K562 (cell line): ENCODE measurements around the gene ANAPC2. TPM values are rescaled to one million over a fixed set of nuclear protein-coding genes. Genes with fewer than 3 reads are reported as not detected.

Experiments used
- ATAC-seq: fragments of 200-7000 bp; cut with Tn5 transposase; 3 replicates; pipeline ENCODE4 v1.9.1; 2020; ENCODE audit warnings: moderate library complexity
- BruUV-seq: library from RNA; stranded (reverse); fragments of 400-500 nt; replicated peaks from 2 replicates; lab custom pipeline; 2021; lab: Mats Ljungman, UMichigan
- CTCF ChIA-PET: fragments of 300-600 bp; formaldehyde crosslinking; extraction: SDS; loops from one replicate; lab custom pipeline; 2021; ENCODE audit warnings: low intra/inter-chr PET ratio; lab: Yijun Ruan, JAX
- POLR2A ChIA-PET: fragments of 300-600, 350-650 bp; sonication (Branson Sonifier 250); formaldehyde crosslinking; extraction: SDS; loops from one replicate; lab custom pipeline; 2021; ENCODE audit warnings: antibody characterized with exemption, inconsistent platforms; lab: Yijun Ruan, JAX
- DNase-seq, 4 experiments: peaks; one replicate each; pipeline versions ENCODE4 v3.0.0 to v3.0.0-alpha.2; 2011 to 2018; ENCODE audit warnings: low spot score in 3 of 4, mixed read lengths in 3 of 4; ENCODE audit errors: extremely low read depth in 1 of 4
- FAIRE-seq: peaks from 2 replicates; lab custom pipeline; 2011; peaks lifted over from hg19 to GRCh38; lab: Jason Lieb, UNC
- H2AFZ ChIP-seq: 2 replicates; pipeline ENCODE4 v1.6.0; 2011; ENCODE audit warnings: low read depth, low read length, control low read depth, inconsistent platforms
- H3K27ac ChIP-seq: fragments of 200-600 bp; 3 replicates; pipeline ENCODE4 v1.8.0; 2011; ENCODE audit warnings: low read depth, mild to moderate bottlenecking, control low read depth, inconsistent platforms, low read length, moderate library complexity, mixed read lengths; ENCODE audit errors: extremely low read depth
- H3K27me3 ChIP-seq, 2 experiments: fragments of 300-600 bp in 1 of 2; 2 replicates in 1 of 2; 3 replicates in 1 of 2; pipeline versions ENCODE4 v1.6.0 to v1.8.0; 2011; ENCODE audit warnings: inconsistent platforms in 2 of 2, low read length in 2 of 2, mild to moderate bottlenecking in 1 of 2, mixed read lengths in 1 of 2, moderate library complexity in 1 of 2; ENCODE audit not compliant: control insufficient read depth in 2 of 2, insufficient read depth in 2 of 2
- H3K36me3 ChIP-seq: fragments of 300-600 bp; 3 replicates; pipeline ENCODE4 v1.8.0; 2011; ENCODE audit warnings: mild to moderate bottlenecking, low read length, inconsistent platforms; ENCODE audit not compliant: control insufficient read depth, insufficient read depth
- H3K4me1 ChIP-seq, 2 experiments: fragments of 200-600 bp in 1 of 2; replicated peaks in 1 of 2; 2 replicates in 1 of 2; 3 replicates in 1 of 2; pipeline versions ENCODE4 v1.5.1 to v1.8.0; 2011; ENCODE audit warnings: inconsistent platforms in 2 of 2, low read length in 2 of 2, mild to moderate bottlenecking in 1 of 2, mixed read lengths in 1 of 2, moderate library complexity in 1 of 2; ENCODE audit not compliant: control insufficient read depth in 2 of 2, insufficient read depth in 2 of 2
- H3K4me2 ChIP-seq: 2 replicates; pipeline ENCODE4 v1.6.1; 2011; ENCODE audit warnings: low read length, control low read depth, inconsistent platforms, mixed read lengths; ENCODE audit not compliant: insufficient read depth
- H3K4me3 ChIP-seq: fragments of 200-600 bp; sonication (generic), shearing (Covaris generic); 2 replicates; pipeline ENCODE4 v1.5.1; 2016; ENCODE audit warnings: control low read depth, inconsistent platforms
- H3K79me2 ChIP-seq: fragments of 200-600 bp; 3 replicates; pipeline ENCODE4 v1.8.0; 2011; ENCODE audit warnings: low read length, inconsistent platforms; ENCODE audit not compliant: control insufficient read depth, insufficient read depth
- H3K9ac ChIP-seq, 2 experiments: 2 replicates each; pipeline versions ENCODE4 v1.6.0 to v1.6.1; 2011; ENCODE audit warnings: low read depth in 2 of 2, low read length in 2 of 2, control low read depth in 1 of 2, inconsistent platforms in 1 of 2, mild to moderate bottlenecking in 1 of 2, mixed read lengths in 1 of 2; ENCODE audit not compliant: insufficient read depth in 1 of 2
- H3K9me1 ChIP-seq: one replicate; pipeline ENCODE4 v1.6.0; 2011; ENCODE audit warnings: inconsistent platforms, mild to moderate bottlenecking, low read length, moderate library complexity; ENCODE audit not compliant: control insufficient read depth, insufficient read depth
- H3K9me3 ChIP-seq: replicated peaks from 2 replicates; pipeline ENCODE4 v1.5.1; 2011; ENCODE audit warnings: low read depth, low read length, inconsistent platforms; ENCODE audit not compliant: control insufficient read depth, insufficient read depth
- H4K20me1 ChIP-seq: replicated peaks from 2 replicates; pipeline ENCODE4 v1.6.1; 2011; ENCODE audit warnings: low read length, inconsistent platforms, mixed read lengths; ENCODE audit not compliant: control insufficient read depth, insufficient read depth
- CBFA2T2 ChIP-seq: fragments of 450-650 bp; conservative IDR thresholded peaks from 2 replicates; pipeline ENCODE4 v1.6.1; 2017; ENCODE audit warnings: mild to moderate bottlenecking
- CBFA2T3 ChIP-seq: fragments of 450-650 bp; IDR thresholded peaks from 2 replicates; pipeline ENCODE4 v1.6.1; 2017
- ELF2 ChIP-seq: fragments of 250-450 bp; sonication (Bioruptor Pico); IDR thresholded peaks from 2 replicates; pipeline ENCODE4 v1.5.0; 2021; ENCODE audit warnings: mild to moderate bottlenecking
- HDGF ChIP-seq: fragments of 450-650 bp; IDR thresholded peaks from 2 replicates; pipeline ENCODE4 v1.6.1; 2016
- LCOR ChIP-seq: sonication (generic); formaldehyde crosslinking; IDR thresholded peaks from 2 replicates; pipeline ENCODE4 v1.8.0; 2022; ENCODE audit warnings: mild to moderate bottlenecking, missing genetic modification reagents
- PTRF ChIP-seq: fragments of 450-650 bp; IDR thresholded peaks from 2 replicates; pipeline ENCODE4 v1.6.1; 2016; ENCODE audit warnings: mild to moderate bottlenecking, missing genetic modification characterization, missing compliant biosample characterization
- SMAD2 ChIP-seq: fragments of 150-350 bp; IDR thresholded peaks from 2 replicates; pipeline ENCODE4 v1.6.1; 2014; ENCODE audit warnings: low read depth, mild to moderate bottlenecking, low read length
- TAL1 ChIP-seq: fragments of 450-650 bp; IDR thresholded peaks from 2 replicates; pipeline ENCODE4 v1.6.1; 2016; ENCODE audit warnings: mild to moderate bottlenecking
- TEAD4 ChIP-seq, 2 experiments: sonication (generic) in 1 of 2; formaldehyde crosslinking in 1 of 2; IDR thresholded peaks; 2 replicates each; pipeline versions ENCODE4 v1.6.1 to v1.8.0; 2012 to 2022; ENCODE audit warnings: borderline replicate concordance in 1 of 2, inconsistent platforms in 1 of 2, low read length in 1 of 2, mild to moderate bottlenecking in 1 of 2, missing genetic modification reagents in 1 of 2
- TRIM28 ChIP-seq: fragments of 450-650 bp; IDR thresholded peaks from 2 replicates; pipeline ENCODE4 v1.6.1; 2017
- XRCC5 ChIP-seq: fragments of 200-400 bp; formaldehyde crosslinking; IDR thresholded peaks from 2 replicates; pipeline ENCODE4 v1.6.1; 2017; ENCODE audit warnings: low read depth, mild to moderate bottlenecking, low read length
- ZNF445 ChIP-seq: fragments of 250-450 bp; sonication (Bioruptor Pico); IDR thresholded peaks from 2 replicates; pipeline ENCODE4 v1.4.0; 2020; ENCODE audit warnings: low read depth, mild to moderate bottlenecking, moderate library complexity
- WGBS: fragments of 100-300 bp; shearing (Covaris generic); methylation state at CpG from one replicate; pipeline ENCODE4 v1.1.6; 2016; ENCODE audit warnings: low coverage, mixed read lengths; ENCODE audit not compliant: insufficient coverage; ENCODE audit errors: missing lambda C conversion rate; 5-methylcytosine and 5-hydroxymethylcytosine counted together
- in situ Hi-C: fragments of 300-500 bp; cut with MboI; formaldehyde crosslinking; loops from 4 replicates; pipeline ENCODE4 v1.15.0; 2018; ENCODE audit warnings: inconsistent platforms, mixed read lengths
- intact Hi-C: fragments of 100-400 bp; cut with micrococcal nuclease; formaldehyde crosslinking; loops from 2 replicates; pipeline ENCODE4 v1.14.2; 2022
- polyA plus RNA-seq, 8 experiments: library from polyadenylated mRNA; depleted of rRNA in 4 of 8; stranded (reverse) in 5 of 8; unstranded in 3 of 8; fragments of >200 nt; fragmentation: Nextera tagmentation in 2 of 8; fragmentation: Illumina TruSeq in 1 of 8; extraction: Ambion mirVana in 2 of 8; extraction: Trizol in 1 of 8; gene quantifications; 2 replicates each; pipeline versions ENCODE4 v1.2.1 to v1.2.3, GENCODE V29; 2011 to 2014; ENCODE audit warnings: inconsistent platforms in 1 of 8, missing spikeins in 1 of 8
- total RNA-seq, 7 experiments: library from RNA; depleted of rRNA in 6 of 7; stranded (reverse); fragments of >200 nt in 6 of 7; fragmentation: Illumina TruSeq in 2 of 7; extraction: Trizol in 2 of 7; gene quantifications; 2 replicates each; pipeline versions ENCODE4 v1.2.1 to v1.2.3, GENCODE V29; 2011 to 2021; ENCODE audit warnings: low replicate concordance in 1 of 7
- TF ChIP-seq, protein P1 (sequence below): sonication (generic); formaldehyde crosslinking; IDR thresholded peaks from 2 replicates; pipeline ENCODE4 v1.8.0; 2022; ENCODE audit warnings: missing genetic modification reagents, mild to moderate bottlenecking, moderate library complexity, borderline replicate concordance

The ANAPC2 gene
- total and polyA plus RNA-seq, 9 of the 15 experiments (the other 6 are each of a cell fraction or from before 2014, with no cell fraction given) = 0.11 to 56.5 (median 17.1) TPM; not detected in 1

DNA sequence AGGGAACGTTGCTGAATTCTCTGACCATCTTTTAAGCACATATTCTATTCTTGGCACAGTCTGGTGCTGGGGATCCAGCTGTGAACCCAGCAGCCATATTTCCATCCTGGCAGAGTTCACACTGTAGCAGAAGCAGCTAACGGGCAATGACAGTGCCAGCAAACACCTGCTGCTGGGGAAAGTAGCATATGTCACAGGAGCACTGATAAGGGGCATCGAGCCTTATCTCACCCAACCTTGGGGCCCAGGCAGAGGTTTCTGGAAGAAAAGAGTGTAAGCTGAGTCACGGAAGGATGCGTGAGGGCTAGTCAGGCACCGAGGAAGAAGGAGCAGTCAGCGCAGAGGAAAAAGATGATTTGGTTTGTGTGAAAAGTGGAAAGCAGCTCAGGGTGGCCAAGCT is 18.2 kb upstream of the ANAPC2 start:
- DNase-seq (peak in 2 of 4 experiments; percentile 38 to 49), FAIRE-seq (no peak), ATAC-seq (no peak)
- H4K20me1 ChIP-seq = peaks cover 3% of the 10 kb centered on the region
- ChIA-PET POLR2A (interaction anchor here (0.5 to 1.3 kb wide), 4 partner anchors 9 to 101 kb away, joined by 3 to 5 read pairs (median 4); no protein-coding TSS in a partner anchor), CTCF (no interaction called here)
- no peaks in the 10 kb centered on the region for H3K9me3 ChIP-seq
- peak overlapping the region; percentile 88 for H3K27ac ChIP-seq
- peaks cover 25 to 52% of the 10 kb centered on the region in 2 experiments for H3K4me1 ChIP-seq
- peaks cover 3% of the 10 kb centered on the region for H3K9me1 ChIP-seq
- in situ Hi-C loops = no loop called here
- peak overlapping the region; percentile 92 to 98 for H3K9ac ChIP-seq
- no TSS peak for BruUV-seq
- no peak overlapping the region for H2AFZ ChIP-seq
- H3K4me2 ChIP-seq = peak overlapping the region; percentile 95
- H3K36me3 ChIP-seq = peaks cover 46% of the 10 kb centered on the region; the same call in 2 of the 3 replicates
- H3K79me2 ChIP-seq = peaks cover 52% of the 10 kb centered on the region
- 18% methylated on average over 6 of the region's 7 CpGs for WGBS
- H3K4me3 ChIP-seq = peak overlapping the region; percentile 99
- H3K27me3 ChIP-seq = no peaks in the 10 kb centered on the region
- intact Hi-C loops = no loop called here
- TF ChIP-seq TEAD4 (IDR thresholded peaks at IDR 0.05; ENCODE audit: low read length) (peak; percentile 47), TEAD4 (CRISPR knock-in tag; IDR thresholded peaks at IDR 0.05; ENCODE audit: borderline replicate concordance) (no peak), CBFA2T3 (peak; percentile 72), LCOR (CRISPR knock-in tag) (no peak), ZNF445 (CRISPR knock-in tag) (no peak), HDGF (no peak), CBFA2T2 (peak; percentile 44), PTRF (tag) (no peak), XRCC5 (no peak), SMAD2 (no peak), TAL1 (peak; percentile 27; the same call in 1 of the 2 replicates), ELF2 (CRISPR knock-in tag) (no peak), TRIM28 (no peak)
- TF ChIP-seq, protein P1, sequence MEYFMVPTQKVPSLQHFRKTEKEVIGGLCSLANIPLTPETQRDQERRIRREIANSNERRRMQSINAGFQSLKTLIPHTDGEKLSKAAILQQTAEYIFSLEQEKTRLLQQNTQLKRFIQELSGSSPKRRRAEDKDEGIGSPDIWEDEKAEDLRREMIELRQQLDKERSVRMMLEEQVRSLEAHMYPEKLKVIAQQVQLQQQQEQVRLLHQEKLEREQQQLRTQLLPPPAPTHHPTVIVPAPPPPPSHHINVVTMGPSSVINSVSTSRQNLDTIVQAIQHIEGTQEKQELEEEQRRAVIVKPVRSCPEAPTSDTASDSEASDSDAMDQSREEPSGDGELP (CRISPR knock-in tag) = no peak
